MM.1S (cell line): ENCODE data around the gene MINK1.

Experiments used
- DNase-seq: peaks from one replicate; pipeline ENCODE4 v3.0.0-alpha.2; 2015
- H2AFZ ChIP-seq: fragments of 300-600 bp; sonication (generic); 2 replicates; pipeline ENCODE4 v1.6.0; 2016; ENCODE audit warnings: antibody characterized with exemption, low read length
- H3F3A ChIP-seq: fragments of 300-600 bp; sonication (generic); 2 replicates; pipeline ENCODE4 v1.6.1; 2016; ENCODE audit warnings: mild to moderate bottlenecking, antibody characterized with exemption, low read length, moderate library complexity, mixed read lengths; ENCODE audit not compliant: insufficient read depth
- H3K27ac ChIP-seq: fragments of 300-600 bp; sonication (generic); 2 replicates; pipeline ENCODE4 v1.5.1; 2016; ENCODE audit warnings: mild to moderate bottlenecking, low read length
- H3K27me3 ChIP-seq: fragments of 300-600 bp; sonication (generic); replicated peaks from 2 replicates; pipeline ENCODE4 v1.6.0; 2016; ENCODE audit warnings: low read length; ENCODE audit not compliant: insufficient read depth
- H3K36me3 ChIP-seq: fragments of 300-600 bp; sonication (generic); replicated peaks from 2 replicates; pipeline ENCODE4 v1.6.1; 2016; ENCODE audit warnings: mild to moderate bottlenecking, low read length, mixed read lengths; ENCODE audit not compliant: insufficient read depth
- H3K4me1 ChIP-seq: fragments of 300-600 bp; sonication (generic); 2 replicates; pipeline ENCODE4 v1.6.1; 2016; ENCODE audit warnings: low read length, mixed read lengths
- H3K4me2 ChIP-seq: fragments of 300-600 bp; sonication (generic); 2 replicates; pipeline ENCODE4 v1.6.0; 2016; ENCODE audit warnings: low read depth, low read length
- H3K4me3 ChIP-seq: fragments of 300-600 bp; sonication (generic); 2 replicates; pipeline ENCODE4 v1.5.1; 2016; ENCODE audit warnings: low read length, mixed read lengths
- H3K79me2 ChIP-seq: fragments of 300-600 bp; sonication (generic); 2 replicates; pipeline ENCODE4 v1.6.1; 2016; ENCODE audit warnings: mixed run types, low read length, mixed read lengths
- H3K9ac ChIP-seq: fragments of 300-600 bp; sonication (generic); 2 replicates; pipeline ENCODE4 v1.6.1; 2016; ENCODE audit warnings: low read length, mixed read lengths
- H3K9me2 ChIP-seq: fragments of 300-600 bp; sonication (generic); replicated peaks from 2 replicates; pipeline ENCODE4 v1.6.1; 2016; ENCODE audit warnings: mild to moderate bottlenecking, low read length, mixed read lengths; ENCODE audit not compliant: insufficient read depth
- H3K9me3 ChIP-seq: fragments of 300-600 bp; sonication (generic); replicated peaks from 2 replicates; pipeline ENCODE4 v1.6.1; 2016; ENCODE audit warnings: mild to moderate bottlenecking, low read length, mixed read lengths; ENCODE audit not compliant: insufficient read depth
- H4K20me1 ChIP-seq: fragments of 300-600 bp; sonication (generic); 2 replicates; pipeline ENCODE4 v1.6.1; 2016; ENCODE audit warnings: mild to moderate bottlenecking, low read length, moderate library complexity, mixed read lengths; ENCODE audit not compliant: insufficient read depth
- EZH2 ChIP-seq: fragments of 300-600 bp; sonication (generic); optimal IDR thresholded peaks from 2 replicates; pipeline ENCODE3; 2017; ENCODE audit warnings: low read depth, mild to moderate bottlenecking, antibody characterized with exemption, low read length, mixed read lengths
- EZH2phosphoT487 ChIP-seq: fragments of 300-600 bp; sonication (generic); IDR thresholded peaks from 2 replicates; pipeline ENCODE4 v1.6.1; 2018; ENCODE audit warnings: antibody characterized with exemption, low read length
- TF ChIP-seq, protein P1 (sequence below): fragments of 300-600 bp; sonication (generic); IDR thresholded peaks from 2 replicates; pipeline ENCODE4 v1.5.1; 2016; ENCODE audit warnings: antibody characterized with exemption, low read length, mixed read lengths

MINK1 gene

DNA sequence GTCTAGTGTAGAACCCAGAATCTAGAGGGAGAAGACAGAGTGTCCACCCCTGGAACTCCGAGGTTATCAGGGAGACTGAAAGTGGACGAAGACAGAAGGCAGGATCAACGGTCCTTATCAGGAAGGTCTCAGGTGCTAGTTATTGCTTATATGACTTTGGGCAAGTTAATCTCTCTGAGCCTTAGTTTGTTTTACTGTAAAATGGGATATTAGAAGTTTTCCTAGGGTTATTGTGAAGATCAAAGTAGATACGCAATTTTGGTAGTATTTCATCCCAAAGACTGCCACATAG, 108.1 kb downstream of the MINK1 start:
- Histone ChIP-seq H3K36me3 (no peaks in the 10 kb centered on the region), H3K4me3 (peak overlapping the region; percentile 78), H3F3A (peaks cover 55% of the 10 kb centered on the region), H3K79me2 (peaks cover 85% of the 10 kb centered on the region), H3K9ac (peak overlapping the region; percentile 95), H4K20me1 (peaks cover 18% of the 10 kb centered on the region), H3K4me2 (peak overlapping the region; percentile 96), H3K9me2 (no peaks in the 10 kb centered on the region), H3K9me3 (no peaks in the 10 kb centered on the region), H2AFZ (no peak overlapping the region), H3K4me1 (peaks cover 40% of the 10 kb centered on the region), H3K27me3 (no peaks in the 10 kb centered on the region), H3K27ac (peak overlapping the region; percentile 91; the same call in 1 of the 2 replicates)
- TF ChIP-seq EZH2 (no peak), EZH2phosphoT487 (no peak)
- TF ChIP-seq, protein P1, sequence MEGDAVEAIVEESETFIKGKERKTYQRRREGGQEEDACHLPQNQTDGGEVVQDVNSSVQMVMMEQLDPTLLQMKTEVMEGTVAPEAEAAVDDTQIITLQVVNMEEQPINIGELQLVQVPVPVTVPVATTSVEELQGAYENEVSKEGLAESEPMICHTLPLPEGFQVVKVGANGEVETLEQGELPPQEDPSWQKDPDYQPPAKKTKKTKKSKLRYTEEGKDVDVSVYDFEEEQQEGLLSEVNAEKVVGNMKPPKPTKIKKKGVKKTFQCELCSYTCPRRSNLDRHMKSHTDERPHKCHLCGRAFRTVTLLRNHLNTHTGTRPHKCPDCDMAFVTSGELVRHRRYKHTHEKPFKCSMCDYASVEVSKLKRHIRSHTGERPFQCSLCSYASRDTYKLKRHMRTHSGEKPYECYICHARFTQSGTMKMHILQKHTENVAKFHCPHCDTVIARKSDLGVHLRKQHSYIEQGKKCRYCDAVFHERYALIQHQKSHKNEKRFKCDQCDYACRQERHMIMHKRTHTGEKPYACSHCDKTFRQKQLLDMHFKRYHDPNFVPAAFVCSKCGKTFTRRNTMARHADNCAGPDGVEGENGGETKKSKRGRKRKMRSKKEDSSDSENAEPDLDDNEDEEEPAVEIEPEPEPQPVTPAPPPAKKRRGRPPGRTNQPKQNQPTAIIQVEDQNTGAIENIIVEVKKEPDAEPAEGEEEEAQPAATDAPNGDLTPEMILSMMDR: no peak
- no peak for DNase-seq

DNA sequence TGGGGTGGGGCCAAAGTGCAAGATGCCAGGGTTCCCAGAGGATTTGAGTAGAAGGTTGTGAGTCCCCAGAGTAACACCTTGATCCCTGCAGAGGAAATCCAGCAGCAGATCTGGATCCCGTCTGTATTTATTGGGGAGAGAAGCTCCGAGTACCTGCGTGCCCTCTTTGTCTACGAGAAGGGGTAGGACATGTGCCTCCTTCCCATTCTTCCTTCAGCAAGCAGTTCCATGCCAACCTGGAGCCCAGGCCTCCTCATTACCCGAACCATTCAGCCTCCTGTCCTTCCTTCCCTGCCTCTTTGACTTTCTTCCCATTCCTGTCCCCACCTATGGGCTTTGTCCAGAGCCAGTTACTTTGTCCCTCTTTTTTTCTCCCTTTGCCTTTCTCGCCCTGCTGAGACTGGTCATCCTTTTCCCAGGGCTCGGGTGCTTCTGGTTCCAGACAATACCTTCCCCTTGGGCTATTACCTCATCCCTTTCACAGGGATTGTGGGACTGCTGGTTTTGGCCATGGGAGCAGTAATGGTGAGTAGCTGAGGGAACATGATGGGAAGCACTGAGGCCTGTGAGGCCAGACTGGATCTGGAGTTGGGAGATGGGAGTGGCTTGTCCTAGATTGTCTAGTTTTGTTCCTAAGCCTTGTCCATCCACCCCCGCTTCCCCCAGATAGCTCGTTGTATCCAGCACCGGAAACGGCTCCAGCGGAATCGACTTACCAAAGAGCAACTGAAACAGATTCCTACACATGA, 109.8 kb downstream of the MINK1 start:
- H3K9me3 ChIP-seq: no peaks in the 10 kb centered on the region
- no peak overlapping the region for H2AFZ ChIP-seq
- no peaks in the 10 kb centered on the region for H3K9me2 ChIP-seq
- no peak overlapping the region for H3K4me3 ChIP-seq
- no peak for TF ChIP-seq EZH2
- no peak for TF ChIP-seq EZH2phosphoT487
- TF ChIP-seq, protein P1: no peak
- no peaks in the 10 kb centered on the region for H3K27me3 ChIP-seq
- no peaks in the 10 kb centered on the region for H3K36me3 ChIP-seq
- H3K9ac ChIP-seq: no peak overlapping the region
- no peak for DNase-seq
- no peak overlapping the region for H3K4me2 ChIP-seq
- peaks cover 28% of the 10 kb centered on the region for H4K20me1 ChIP-seq
- H3F3A ChIP-seq: peaks cover 68% of the 10 kb centered on the region
- H3K79me2 ChIP-seq: peaks cover 95% of the 10 kb centered on the region
- H3K27ac ChIP-seq: no peak overlapping the region
- H3K4me1 ChIP-seq: peaks cover 44% of the 10 kb centered on the region

DNA sequence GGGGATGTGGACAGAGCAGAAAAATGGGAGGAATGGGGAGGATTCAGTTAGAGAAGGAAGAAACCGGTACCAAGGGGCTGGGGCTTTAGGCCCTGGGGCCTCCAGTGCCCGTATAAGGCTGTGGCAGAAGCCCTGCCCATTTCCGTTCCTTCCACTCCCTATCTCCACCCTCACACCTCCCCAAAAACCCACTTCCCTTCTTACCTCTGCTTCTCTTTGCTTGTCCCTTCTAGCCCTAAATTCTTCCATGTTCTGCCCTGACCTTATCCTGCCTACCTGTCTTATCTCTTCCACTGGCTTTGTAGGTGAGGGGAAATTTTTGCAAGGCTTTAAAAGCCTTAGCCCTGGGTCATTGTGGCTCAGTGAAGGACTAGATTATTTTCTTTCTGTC, 111.0 kb downstream of the MINK1 start:
- H3K4me2 ChIP-seq: peak overlapping the region; percentile 95; the same call in 1 of the 2 replicates
- H3K27ac ChIP-seq: peak overlapping the region; percentile 55; the same call in 1 of the 2 replicates
- H3K27me3 ChIP-seq: no peaks in the 10 kb centered on the region
- H3K9ac ChIP-seq: no peak overlapping the region
- H3K9me2 ChIP-seq: no peaks in the 10 kb centered on the region
- peaks cover 28% of the 10 kb centered on the region for H4K20me1 ChIP-seq
- H3K36me3 ChIP-seq: no peaks in the 10 kb centered on the region
- peaks cover 79% of the 10 kb centered on the region for H3F3A ChIP-seq
- no peaks in the 10 kb centered on the region for H3K9me3 ChIP-seq
- TF ChIP-seq EZH2phosphoT487: no peak
- TF ChIP-seq EZH2: no peak
- TF ChIP-seq, protein P1: no peak
- H3K4me1 ChIP-seq: peaks cover 35% of the 10 kb centered on the region
- no peak overlapping the region for H3K4me3 ChIP-seq
- H2AFZ ChIP-seq: no peak overlapping the region
- peaks cover 86% of the 10 kb centered on the region for H3K79me2 ChIP-seq
- DNase-seq: no peak
